HG03095 (cell line): ENCODE data around the gene HDGFL2.

Experiments
- ATAC-seq: cut with Tn5 transposase; IDR thresholded peaks from one replicate; pipeline ENCODE4 v1.9.1; 2021; ENCODE audit warnings: moderate library complexity; ENCODE audit not compliant: unreplicated experiment

HDGFL2 gene

GRCh38 chr19:4550018-4550417, 77.9 kb downstream of the HDGFL2 start:
- no peak for ATAC-seq

GRCh38 chr19:4550479-4551050, 78.5 kb downstream of the HDGFL2 start:
- ATAC-seq = no peak
